Hematopoietic multipotent progenitor cell treated with erythropoietin and hydrocortisone succinate and interleukin-3 and kit ligand, for 6 days (in vitro differentiated cells): Measurements from ENCODE around the gene ST6GAL2.

Experiments
- DNase-seq: peaks from one replicate; pipeline ENCODE4 v3.0.0-alpha.2; 2015

Gene ST6GAL2

GRCh38 chr2:106859498-106859897 is 26.5 kb downstream of the ST6GAL2 start:
- no peak for DNase-seq

GRCh38 chr2:106858810-106859209 is 27.2 kb downstream of the ST6GAL2 start:
- DNase-seq, result no peak

- DNase-seq, result no peak
Observed at GRCh38 chr2:106857882-106858478, 28.0 kb downstream of the ST6GAL2 start.

- DNase-seq, result no peak
Observed at GRCh38 chr2:106853631-106854030, 32.3 kb downstream of the ST6GAL2 start.

GRCh38 chr2:106851881-106852501 is 34.0 kb downstream of the ST6GAL2 start:
- DNase-seq, result no peak

- no peak for DNase-seq
Observed at GRCh38 chr2:106851087-106851874, 34.7 kb downstream of the ST6GAL2 start.

GRCh38 chr2:106849253-106849652 is 36.7 kb downstream of the ST6GAL2 start:
- DNase-seq, result no peak

GRCh38 chr2:106847366-106847765 is 38.6 kb downstream of the ST6GAL2 start:
- no peak for DNase-seq

GRCh38 chr2:106845716-106846115 is 40.3 kb downstream of the ST6GAL2 start:
- DNase-seq, result no peak

GRCh38 chr2:106843910-106844250 is 42.1 kb downstream of the ST6GAL2 start:
- no peak for DNase-seq

GRCh38 chr2:106843001-106843909 is 42.7 kb downstream of the ST6GAL2 start:
- no peak for DNase-seq

GRCh38 chr2:106841886-106842645 is 43.9 kb downstream of the ST6GAL2 start:
- DNase-seq, result no peak

GRCh38 chr2:106840818-106841217 is 45.1 kb downstream of the ST6GAL2 start:
- no peak for DNase-seq

GRCh38 chr2:106839849-106840595 is 45.9 kb downstream of the ST6GAL2 start:
- peak; percentile 22 for DNase-seq

GRCh38 chr2:106833256-106833655 is 52.7 kb downstream of the ST6GAL2 start:
- no peak for DNase-seq

GRCh38 chr2:106831816-106832569 is 54.0 kb downstream of the ST6GAL2 start:
- no peak for DNase-seq

- no peak for DNase-seq
Observed at GRCh38 chr2:106831241-106831640, 54.7 kb downstream of the ST6GAL2 start.

- peak; percentile 4 for DNase-seq
Observed at GRCh38 chr2:106830191-106830590, 55.8 kb downstream of the ST6GAL2 start.

GRCh38 chr2:106828119-106828518 is 57.8 kb downstream of the ST6GAL2 start:
- no peak for DNase-seq

GRCh38 chr2:106827158-106827557 is 58.8 kb downstream of the ST6GAL2 start:
- no peak for DNase-seq

- no peak for DNase-seq
Observed at GRCh38 chr2:106825161-106825560, 60.8 kb downstream of the ST6GAL2 start.
